IgD-negative memory B cell (primary cell): Measurements from ENCODE around the gene ENTPD2. TPM values are rescaled to one million over a fixed set of nuclear protein-coding genes. Genes with fewer than 3 reads are reported as not detected.

ENCODE experiments used
- H3K27ac Mint-ChIP-seq, 3 donors: one replicate each; pipeline ENCODE4 v1.8.0; 2020 to 2022; ENCODE audit warnings: mild to moderate bottlenecking in 3 of 3, mixed read lengths in 3 of 3, moderate library complexity in 1 of 3
- H3K27me3 Mint-ChIP-seq: one replicate; pipeline ENCODE4 v1.8.0; 2021; ENCODE audit warnings: mixed read lengths
- H3K36me3 Mint-ChIP-seq: one replicate; pipeline ENCODE4 v1.8.0; 2020; ENCODE audit warnings: mild to moderate bottlenecking, mixed read lengths
- H3K4me1 Mint-ChIP-seq, 3 donors: one replicate each; pipeline ENCODE4 v1.8.0; 2020 to 2022; ENCODE audit warnings: mixed read lengths in 3 of 3, mild to moderate bottlenecking in 1 of 3
- H3K4me3 Mint-ChIP-seq, 4 donors: one replicate each; pipeline ENCODE4 v1.8.0; 2020 to 2022; ENCODE audit warnings: mild to moderate bottlenecking in 4 of 4, mixed read lengths in 4 of 4, moderate library complexity in 3 of 4
- H3K9me3 Mint-ChIP-seq, 3 donors: one replicate each; pipeline ENCODE4 v1.8.0; 2020 to 2021; ENCODE audit warnings: mixed read lengths in 3 of 3, mild to moderate bottlenecking in 1 of 3
- polyA plus RNA-seq: library from polyadenylated mRNA; unstranded; fragments of 300-500 nt; fragmentation: Illumina TruSeq; gene quantifications from one replicate; pipeline ENCODE4 v1.2.3, GENCODE V29; 2021

Gene ENTPD2
- polyA plus RNA-seq, 1 donor from 2014 or later: not detected

GRCh38 chr9:137026828-137027227, 27.0 kb downstream of the ENTPD2 start:
- Mint-ChIP-seq H3K4me3 (peak overlapping the region in 3 of 4 donors; percentile 74 to 88 (median 87)), H3K9me3 (no peaks in the 10 kb centered on the region), H3K36me3 (no peaks in the 10 kb centered on the region), H3K4me1 (peaks cover 19 to 26% (median 22%) of the 10 kb centered on the region in 3 donors), H3K27me3 (no peaks in the 10 kb centered on the region), H3K27ac (peak overlapping the region; percentile 67 to 94 (median 89))

DNA sequence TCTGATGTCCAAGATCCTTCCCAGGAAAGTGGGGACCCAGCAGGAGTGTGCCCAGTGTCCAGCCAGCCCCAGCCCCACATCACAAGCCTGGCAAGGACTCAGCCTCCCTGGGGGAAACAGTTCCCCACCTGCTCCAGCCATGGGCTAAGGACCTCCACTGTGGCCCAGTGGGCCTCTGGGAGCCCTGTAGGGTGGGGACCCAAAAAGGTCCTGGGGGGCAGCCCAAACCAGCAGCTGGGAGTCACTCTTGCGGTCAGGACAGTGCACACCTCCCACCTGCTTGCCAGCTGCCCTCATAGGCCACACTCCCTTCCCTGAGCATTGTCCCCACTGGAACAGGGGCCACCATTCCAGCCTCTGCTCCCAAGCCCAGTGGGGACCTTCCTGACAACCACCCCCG, 27.5 kb downstream of the ENTPD2 start:
- H3K36me3 Mint-ChIP-seq: no peaks in the 10 kb centered on the region
- no peaks in the 10 kb centered on the region for H3K27me3 Mint-ChIP-seq
- H3K9me3 Mint-ChIP-seq: no peaks in the 10 kb centered on the region
- H3K4me1 Mint-ChIP-seq: peaks cover 19 to 24% (median 22%) of the 10 kb centered on the region in 3 donors
- H3K4me3 Mint-ChIP-seq: peak overlapping the region in 3 of 4 donors; percentile 81 to 88 (median 87)
- peak overlapping the region; percentile 67 to 94 (median 89) for H3K27ac Mint-ChIP-seq

GRCh38 chr9:137025517-137025966, 28.3 kb downstream of the ENTPD2 start:
- no peaks in the 10 kb centered on the region for H3K36me3 Mint-ChIP-seq
- H3K27ac Mint-ChIP-seq: peak overlapping the region; percentile 10 to 94 (median 89)
- H3K4me1 Mint-ChIP-seq: peaks cover 16 to 21% (median 18%) of the 10 kb centered on the region in 3 donors
- H3K4me3 Mint-ChIP-seq: peak overlapping the region in 2 of 4 donors; percentile 87 to 88
- H3K27me3 Mint-ChIP-seq: no peaks in the 10 kb centered on the region
- no peaks in the 10 kb centered on the region for H3K9me3 Mint-ChIP-seq

DNA sequence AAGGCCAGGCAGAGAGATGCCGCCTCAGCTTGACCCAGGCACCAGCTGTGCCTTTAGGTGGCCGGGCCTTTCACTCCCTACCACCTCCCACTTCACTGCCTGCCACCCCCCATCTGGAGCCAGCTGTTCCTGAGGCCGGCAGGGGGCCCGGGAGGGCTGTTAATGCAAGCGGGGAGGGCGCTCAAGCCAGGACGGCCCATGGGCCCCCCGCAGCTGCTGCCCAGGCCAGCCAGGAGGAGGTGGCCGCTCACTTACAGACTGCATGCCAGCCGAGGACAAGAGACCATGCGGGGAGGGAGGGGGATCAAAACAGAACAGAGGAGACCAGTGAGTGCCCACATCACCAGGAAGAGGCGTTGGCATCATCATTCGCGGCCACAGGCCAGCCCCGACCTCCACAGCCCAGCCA, 30.3 kb downstream of the ENTPD2 start:
- H3K4me3 Mint-ChIP-seq: no peak overlapping the region
- no peaks in the 10 kb centered on the region for H3K27me3 Mint-ChIP-seq
- peaks cover 3% of the 10 kb centered on the region for H3K36me3 Mint-ChIP-seq
- H3K27ac Mint-ChIP-seq: peak overlapping the region in 1 of 3 donors; percentile 53
- peaks cover 4 to 15% (median 10%) of the 10 kb centered on the region in 3 donors for H3K4me1 Mint-ChIP-seq
- H3K9me3 Mint-ChIP-seq: no peaks in the 10 kb centered on the region

GRCh38 chr9:137023157-137023556, 30.7 kb downstream of the ENTPD2 start:
- Mint-ChIP-seq H3K36me3 (peaks cover 3% of the 10 kb centered on the region), H3K27ac (peak overlapping the region in 1 of 3 donors; percentile 53), H3K27me3 (no peaks in the 10 kb centered on the region), H3K9me3 (no peaks in the 10 kb centered on the region), H3K4me3 (no peak overlapping the region), H3K4me1 (peaks cover 4 to 15% (median 10%) of the 10 kb centered on the region in 3 donors)

DNA sequence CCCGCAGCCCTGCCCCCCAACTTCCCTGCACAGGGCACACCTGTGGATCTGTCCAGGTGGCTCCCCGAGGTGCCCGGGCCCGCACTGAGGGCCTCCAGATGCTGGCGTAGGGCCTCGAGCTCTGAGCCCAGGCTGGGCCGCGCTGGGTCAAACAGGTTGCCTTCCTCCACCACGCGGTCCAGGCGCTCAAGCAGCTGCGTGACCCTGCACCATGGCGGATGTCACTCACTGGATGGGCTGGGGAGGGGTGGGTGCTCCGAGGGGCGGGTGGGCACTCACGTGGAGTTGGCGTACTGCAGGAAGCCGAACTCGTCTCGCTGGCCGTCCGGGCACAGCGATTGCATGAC, 31.2 kb downstream of the ENTPD2 start:
- no peaks in the 10 kb centered on the region for H3K27me3 Mint-ChIP-seq
- peaks cover 3% of the 10 kb centered on the region for H3K36me3 Mint-ChIP-seq
- H3K4me1 Mint-ChIP-seq: peaks cover 4 to 15% (median 10%) of the 10 kb centered on the region in 3 donors
- no peak overlapping the region for H3K27ac Mint-ChIP-seq
- no peaks in the 10 kb centered on the region for H3K9me3 Mint-ChIP-seq
- no peak overlapping the region for H3K4me3 Mint-ChIP-seq

GRCh38 chr9:137021979-137022661, 31.7 kb downstream of the ENTPD2 start:
- H3K4me3 Mint-ChIP-seq: no peak overlapping the region
- H3K27ac Mint-ChIP-seq: peak overlapping the region in 1 of 3 donors; percentile 55
- H3K27me3 Mint-ChIP-seq: no peaks in the 10 kb centered on the region
- no peaks in the 10 kb centered on the region for H3K9me3 Mint-ChIP-seq
- H3K4me1 Mint-ChIP-seq: peaks cover 4 to 12% (median 8%) of the 10 kb centered on the region in 3 donors
- H3K36me3 Mint-ChIP-seq: peaks cover 3% of the 10 kb centered on the region

DNA sequence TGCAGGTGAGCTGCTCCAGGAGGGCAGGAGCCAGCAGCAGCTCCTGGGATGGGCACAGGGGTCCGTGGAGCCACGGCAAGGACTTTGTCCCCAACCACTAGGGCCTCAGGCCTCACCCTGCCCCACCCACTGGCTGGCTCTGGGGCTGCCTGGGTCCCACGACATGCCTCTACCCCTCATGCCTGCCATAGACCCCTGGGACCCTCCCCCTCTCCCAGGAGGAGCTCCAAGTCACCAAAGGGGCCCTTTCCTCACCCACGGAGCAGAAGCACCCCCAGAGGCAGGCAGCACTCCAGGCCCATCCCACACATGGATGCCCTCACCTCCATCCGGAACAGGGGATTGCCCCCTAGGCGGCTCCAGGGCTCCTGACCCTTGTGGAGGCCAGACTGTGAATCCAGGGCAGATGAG, 32.3 kb downstream of the ENTPD2 start:
- Mint-ChIP-seq H3K27me3 (no peaks in the 10 kb centered on the region), H3K4me1 (peaks cover 4 to 11% (median 6%) of the 10 kb centered on the region in 3 donors), H3K27ac (no peak overlapping the region), H3K4me3 (no peak overlapping the region), H3K36me3 (peaks cover 3% of the 10 kb centered on the region), H3K9me3 (no peaks in the 10 kb centered on the region)

GRCh38 chr9:137020771-137021567, 32.9 kb downstream of the ENTPD2 start:
- H3K9me3 Mint-ChIP-seq: no peaks in the 10 kb centered on the region
- peaks cover 3% of the 10 kb centered on the region for H3K36me3 Mint-ChIP-seq
- no peaks in the 10 kb centered on the region for H3K27me3 Mint-ChIP-seq
- H3K4me1 Mint-ChIP-seq: peaks cover 4 to 6% (median 4%) of the 10 kb centered on the region in 3 donors
- no peak overlapping the region for H3K4me3 Mint-ChIP-seq
- H3K27ac Mint-ChIP-seq: no peak overlapping the region

- Mint-ChIP-seq H3K36me3 (peaks cover 3% of the 10 kb centered on the region), H3K4me1 (peaks cover 0 to 1% (median 0%) of the 10 kb centered on the region in 3 donors), H3K4me3 (no peak overlapping the region), H3K27ac (no peak overlapping the region), H3K9me3 (no peaks in the 10 kb centered on the region), H3K27me3 (no peaks in the 10 kb centered on the region)
Observed at GRCh38 chr9:137019891-137020683, 33.8 kb downstream of the ENTPD2 start.

GRCh38 chr9:137018761-137019559, 34.9 kb downstream of the ENTPD2 start:
- Mint-ChIP-seq H3K27ac (no peak overlapping the region), H3K4me3 (no peak overlapping the region), H3K9me3 (no peaks in the 10 kb centered on the region), H3K4me1 (peaks cover 0 to 1% (median 0%) of the 10 kb centered on the region in 3 donors), H3K36me3 (peaks cover 3% of the 10 kb centered on the region), H3K27me3 (no peaks in the 10 kb centered on the region)

GRCh38 chr9:137017791-137018497, 35.9 kb downstream of the ENTPD2 start:
- Mint-ChIP-seq H3K9me3 (no peaks in the 10 kb centered on the region), H3K27ac (peak overlapping the region in 1 of 3 donors; percentile 67), H3K36me3 (peaks cover 3% of the 10 kb centered on the region), H3K27me3 (no peaks in the 10 kb centered on the region), H3K4me1 (peaks cover 0 to 1% (median 0%) of the 10 kb centered on the region in 3 donors), H3K4me3 (no peak overlapping the region)

GRCh38 chr9:137017071-137017470, 36.8 kb downstream of the ENTPD2 start:
- Mint-ChIP-seq H3K36me3 (peaks cover 3% of the 10 kb centered on the region), H3K4me1 (peaks cover 0 to under 1% (median 0%) of the 10 kb centered on the region in 3 donors), H3K27ac (no peak overlapping the region), H3K27me3 (no peaks in the 10 kb centered on the region), H3K9me3 (no peaks in the 10 kb centered on the region), H3K4me3 (no peak overlapping the region)

DNA sequence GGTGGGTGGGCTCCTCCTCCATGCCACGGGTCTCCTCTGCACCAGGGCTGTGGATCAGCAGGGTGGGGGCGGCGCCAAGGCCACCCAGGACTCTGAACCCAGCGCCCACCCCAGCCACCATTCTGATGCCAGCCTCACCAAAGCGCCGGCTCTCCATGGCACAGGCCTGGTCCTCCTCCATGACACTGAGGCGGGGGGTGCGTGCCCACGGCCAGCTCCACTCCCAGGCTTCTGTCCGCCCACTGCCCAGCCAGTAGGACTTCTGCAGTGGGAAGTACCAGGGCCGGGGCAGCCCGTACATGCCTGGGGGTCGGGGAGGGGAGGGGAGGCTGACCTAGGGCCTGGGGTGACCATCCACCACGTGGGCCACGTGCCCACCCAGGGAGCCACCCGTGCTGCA, 37.4 kb downstream of the ENTPD2 start:
- no peak overlapping the region for H3K4me3 Mint-ChIP-seq
- H3K36me3 Mint-ChIP-seq: peaks cover 3% of the 10 kb centered on the region
- no peaks in the 10 kb centered on the region for H3K27me3 Mint-ChIP-seq
- H3K9me3 Mint-ChIP-seq: no peaks in the 10 kb centered on the region
- no peaks in the 10 kb centered on the region for H3K4me1 Mint-ChIP-seq
- H3K27ac Mint-ChIP-seq: no peak overlapping the region
